ENCODE data around the gene BMP6. TPM values are rescaled to one million over a fixed set of nuclear protein-coding genes. Genes with fewer than 3 reads are reported as not detected.

The BMP6 gene
- total RNA-seq, 4 donors from 2014 or later, result 1.8 to 7.4 (median 3.8) TPM

DNA sequence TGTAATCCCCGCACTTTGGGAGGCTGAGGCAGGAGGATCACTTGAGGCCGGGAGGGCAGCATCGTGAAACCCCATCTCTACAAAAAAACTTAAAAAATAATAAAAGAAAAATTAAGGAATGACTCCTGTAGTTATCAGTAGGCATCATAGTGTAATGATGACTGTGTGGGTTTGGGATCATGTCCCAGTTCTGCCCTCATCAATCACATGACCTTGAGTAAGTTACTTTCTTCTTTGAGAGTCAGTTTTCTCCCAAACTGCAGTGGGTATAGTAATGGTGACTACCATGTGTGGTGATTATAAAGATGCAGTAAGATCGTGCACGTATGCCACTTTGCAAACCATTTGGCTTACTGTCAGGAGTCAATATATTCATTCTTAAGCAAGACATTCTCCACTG lies 95.5 kb downstream of the BMP6 start:
- Histone ChIP-seq H3K4me1 (no peaks in the 10 kb centered on the region), H3K27me3 (peaks cover 4% of the 10 kb centered on the region), H3K4me3 (no peak overlapping the region), H3K9me3 (no peaks in the 10 kb centered on the region), H3K36me3 (no peaks in the 10 kb centered on the region), H3K27ac (no peak overlapping the region)
- TF ChIP-seq, protein P1, sequence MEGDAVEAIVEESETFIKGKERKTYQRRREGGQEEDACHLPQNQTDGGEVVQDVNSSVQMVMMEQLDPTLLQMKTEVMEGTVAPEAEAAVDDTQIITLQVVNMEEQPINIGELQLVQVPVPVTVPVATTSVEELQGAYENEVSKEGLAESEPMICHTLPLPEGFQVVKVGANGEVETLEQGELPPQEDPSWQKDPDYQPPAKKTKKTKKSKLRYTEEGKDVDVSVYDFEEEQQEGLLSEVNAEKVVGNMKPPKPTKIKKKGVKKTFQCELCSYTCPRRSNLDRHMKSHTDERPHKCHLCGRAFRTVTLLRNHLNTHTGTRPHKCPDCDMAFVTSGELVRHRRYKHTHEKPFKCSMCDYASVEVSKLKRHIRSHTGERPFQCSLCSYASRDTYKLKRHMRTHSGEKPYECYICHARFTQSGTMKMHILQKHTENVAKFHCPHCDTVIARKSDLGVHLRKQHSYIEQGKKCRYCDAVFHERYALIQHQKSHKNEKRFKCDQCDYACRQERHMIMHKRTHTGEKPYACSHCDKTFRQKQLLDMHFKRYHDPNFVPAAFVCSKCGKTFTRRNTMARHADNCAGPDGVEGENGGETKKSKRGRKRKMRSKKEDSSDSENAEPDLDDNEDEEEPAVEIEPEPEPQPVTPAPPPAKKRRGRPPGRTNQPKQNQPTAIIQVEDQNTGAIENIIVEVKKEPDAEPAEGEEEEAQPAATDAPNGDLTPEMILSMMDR (IDR thresholded peaks at IDR 0.05), result no peak
- no peak for TF ChIP-seq POLR2A (IDR thresholded peaks at IDR 0.05)
- TF ChIP-seq POLR2AphosphoS5 (IDR thresholded peaks at IDR 0.05), result no peak
- TF ChIP-seq EP300 (IDR thresholded peaks at IDR 0.05), result no peak
- 87% methylated on average over 5 of the region's 5 CpGs for WGBS
- no peak for DNase-seq (ENCODE audit: low spot score in 2 of 2)

DNA sequence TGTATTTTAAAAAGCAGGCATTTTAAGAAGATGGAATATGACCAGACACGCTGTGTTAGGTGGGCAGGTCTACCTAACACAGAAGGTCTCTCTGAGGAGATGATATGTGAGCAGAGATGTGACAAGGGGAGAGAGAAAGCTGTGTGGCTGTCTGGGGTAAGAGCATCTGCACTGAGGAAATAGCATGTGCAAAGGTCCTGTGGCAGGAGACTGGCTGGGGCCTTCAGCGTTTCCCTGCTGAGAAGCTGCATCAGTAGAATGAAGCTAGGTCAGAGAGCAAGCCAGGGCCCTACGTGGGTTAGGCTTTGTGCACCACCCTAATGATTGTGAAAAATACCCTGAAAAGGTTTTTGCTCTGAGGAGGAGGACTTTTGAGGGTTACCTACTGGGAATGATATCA lies 97.7 kb downstream of the BMP6 start:
- H3K27ac ChIP-seq, result no peak overlapping the region

DNA sequence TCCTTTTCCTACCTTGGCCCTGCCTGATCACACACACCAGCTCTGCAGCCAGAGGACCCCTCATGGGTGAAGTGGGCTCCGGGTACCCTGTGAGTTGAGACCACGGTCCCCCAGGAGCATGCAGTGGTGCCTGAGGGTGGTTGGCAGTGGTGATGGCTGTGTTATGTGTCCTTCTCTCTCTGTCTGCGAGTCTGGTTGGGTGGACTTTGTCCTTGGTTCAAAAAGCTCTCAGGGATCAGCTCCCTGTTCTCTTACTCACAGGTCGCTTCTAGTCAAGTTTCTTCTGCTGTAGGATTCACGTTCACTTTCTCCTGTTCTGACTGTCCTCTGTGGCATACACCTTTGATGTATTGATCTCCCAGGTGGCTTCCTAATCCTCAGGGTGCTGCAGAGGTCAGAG lies 100.1 kb downstream of the BMP6 start:
- TF ChIP-seq POLR2AphosphoS5 (IDR thresholded peaks at IDR 0.05), result no peak
- TF ChIP-seq, protein P1 (IDR thresholded peaks at IDR 0.05), result no peak
- TF ChIP-seq EP300 (IDR thresholded peaks at IDR 0.05), result no peak
- TF ChIP-seq POLR2A (IDR thresholded peaks at IDR 0.05), result no peak
- 91% methylated on average over 5 of the region's 5 CpGs for WGBS
- H3K27me3 ChIP-seq, result peaks cover 4% of the 10 kb centered on the region
- no peak for DNase-seq (ENCODE audit: low spot score in 2 of 2)
- no peak overlapping the region for H3K4me3 ChIP-seq
- no peaks in the 10 kb centered on the region for H3K36me3 ChIP-seq
- H3K4me1 ChIP-seq, result no peaks in the 10 kb centered on the region
- H3K9me3 ChIP-seq, result no peaks in the 10 kb centered on the region
- H3K27ac ChIP-seq, result no peak overlapping the region

More for the DNA sequence above, 97.7 kb downstream of the BMP6 start:
- Histone ChIP-seq H3K27me3 (peaks cover 4% of the 10 kb centered on the region), H3K4me3 (no peak overlapping the region), H3K4me1 (no peaks in the 10 kb centered on the region), H3K9me3 (no peaks in the 10 kb centered on the region), H3K36me3 (no peaks in the 10 kb centered on the region)
- TF ChIP-seq, protein P1 (IDR thresholded peaks at IDR 0.05), result no peak
- TF ChIP-seq POLR2AphosphoS5 (IDR thresholded peaks at IDR 0.05), result no peak
- no peak for TF ChIP-seq POLR2A (IDR thresholded peaks at IDR 0.05)
- no peak for TF ChIP-seq EP300 (IDR thresholded peaks at IDR 0.05)
- DNase-seq (ENCODE audit: low spot score in 2 of 2), result no peak
- 91% methylated on average over 3 of the region's 3 CpGs for WGBS

DNA sequence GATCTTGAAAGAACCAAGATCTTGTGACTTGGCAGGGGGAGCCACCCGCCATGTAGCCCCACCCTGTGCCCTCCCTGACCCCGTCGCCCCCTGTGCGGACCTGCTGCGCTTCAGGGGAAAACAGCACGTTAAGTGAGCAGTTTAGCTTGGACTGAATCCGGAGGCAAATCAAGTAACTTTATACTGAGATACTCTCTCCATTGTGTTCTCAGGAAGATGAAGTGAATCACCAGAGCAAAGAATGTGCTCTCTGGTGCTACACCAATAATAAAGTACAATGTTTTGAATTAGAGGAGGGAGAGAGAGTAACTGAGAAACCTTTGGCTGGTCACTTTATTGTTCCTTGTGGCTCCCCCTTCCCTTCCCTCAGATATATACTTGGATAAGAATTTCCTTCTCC lies 101.2 kb downstream of the BMP6 start:
- DNase-seq (ENCODE audit: low spot score in 2 of 2), result no peak
- no peaks in the 10 kb centered on the region for H3K36me3 ChIP-seq
- 69% methylated on average over 7 of the region's 7 CpGs for WGBS
- TF ChIP-seq, protein P1 (IDR thresholded peaks at IDR 0.05), result no peak
- TF ChIP-seq POLR2A (IDR thresholded peaks at IDR 0.05), result no peak
- TF ChIP-seq POLR2AphosphoS5 (IDR thresholded peaks at IDR 0.05), result no peak
- TF ChIP-seq EP300 (IDR thresholded peaks at IDR 0.05), result no peak
- peaks cover 4% of the 10 kb centered on the region for H3K27me3 ChIP-seq
- H3K4me1 ChIP-seq, result no peaks in the 10 kb centered on the region
- H3K4me3 ChIP-seq, result no peak overlapping the region
- no peaks in the 10 kb centered on the region for H3K9me3 ChIP-seq
- peak overlapping the region; percentile 10 for H3K27ac ChIP-seq

DNA sequence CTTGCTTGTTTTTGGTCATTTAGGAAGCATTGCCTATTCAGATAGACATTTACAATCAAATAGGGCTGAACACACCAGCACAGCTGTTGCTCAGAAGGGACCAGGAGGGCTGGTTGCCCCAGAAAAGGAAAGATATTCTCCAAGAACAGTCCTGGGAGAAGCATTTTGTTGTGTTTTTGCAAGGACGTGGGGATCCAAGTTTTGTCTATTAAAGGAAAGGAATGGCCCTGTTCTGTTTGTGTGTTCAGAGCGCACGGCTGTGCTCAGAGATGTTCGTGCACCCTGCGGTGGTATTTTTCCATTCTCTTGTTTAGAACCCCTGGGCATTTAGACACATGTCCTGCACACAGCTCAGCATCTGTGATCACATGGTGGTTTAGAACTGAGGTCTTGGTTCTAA lies 102.2 kb downstream of the BMP6 start:
- Histone ChIP-seq H3K27ac (no peak overlapping the region), H3K9me3 (no peaks in the 10 kb centered on the region), H3K4me1 (no peaks in the 10 kb centered on the region), H3K36me3 (no peaks in the 10 kb centered on the region), H3K27me3 (no peaks in the 10 kb centered on the region), H3K4me3 (no peak overlapping the region)
- WGBS, result 83% methylated on average over 5 of the region's 5 CpGs
- no peak for DNase-seq (ENCODE audit: low spot score in 2 of 2)
- TF ChIP-seq POLR2A (IDR thresholded peaks at IDR 0.05) (no peak), EP300 (IDR thresholded peaks at IDR 0.05) (no peak), POLR2AphosphoS5 (IDR thresholded peaks at IDR 0.05) (no peak)
- TF ChIP-seq, protein P1 (IDR thresholded peaks at IDR 0.05), result no peak
